Measurements from ENCODE around the gene LSP1. TPM values are rescaled to one million over a fixed set of nuclear protein-coding genes. Genes with fewer than 3 reads are reported as not detected.

LSP1 gene
- total and polyA plus RNA-seq, 2 of the 4 experiments (the other 2 are of a cell fraction), result not detected

DNA sequence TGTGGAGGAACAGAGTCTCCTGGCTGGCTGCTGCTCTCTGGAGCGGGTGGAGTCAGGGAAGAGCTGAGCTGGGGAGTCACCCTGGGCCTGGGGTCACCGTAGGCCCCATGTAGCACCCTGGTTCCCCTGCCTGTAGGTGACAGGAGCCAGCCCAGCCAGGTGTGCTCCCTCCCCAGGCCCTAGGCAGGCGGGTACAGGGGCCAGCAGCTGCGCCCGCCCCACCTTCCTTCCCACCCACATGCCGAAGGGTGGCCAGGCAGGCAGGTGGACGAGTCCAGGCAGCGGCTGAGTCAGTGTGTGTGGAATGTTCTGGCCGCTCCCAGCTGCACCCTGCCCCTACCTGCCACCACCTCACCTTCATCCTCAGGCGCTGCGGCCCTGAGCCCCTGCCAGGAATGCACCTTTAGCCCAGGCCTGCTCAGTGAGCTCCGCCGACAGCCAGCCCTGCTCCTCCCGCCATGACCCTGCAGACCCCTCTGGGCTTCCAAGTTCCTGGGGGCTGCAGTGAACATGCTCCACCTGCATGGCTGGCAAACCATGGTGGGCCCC, 18.7 kb upstream of the LSP1 start:
- TF ChIP-seq, protein P1, sequence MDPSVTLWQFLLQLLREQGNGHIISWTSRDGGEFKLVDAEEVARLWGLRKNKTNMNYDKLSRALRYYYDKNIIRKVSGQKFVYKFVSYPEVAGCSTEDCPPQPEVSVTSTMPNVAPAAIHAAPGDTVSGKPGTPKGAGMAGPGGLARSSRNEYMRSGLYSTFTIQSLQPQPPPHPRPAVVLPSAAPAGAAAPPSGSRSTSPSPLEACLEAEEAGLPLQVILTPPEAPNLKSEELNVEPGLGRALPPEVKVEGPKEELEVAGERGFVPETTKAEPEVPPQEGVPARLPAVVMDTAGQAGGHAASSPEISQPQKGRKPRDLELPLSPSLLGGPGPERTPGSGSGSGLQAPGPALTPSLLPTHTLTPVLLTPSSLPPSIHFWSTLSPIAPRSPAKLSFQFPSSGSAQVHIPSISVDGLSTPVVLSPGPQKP (IDR thresholded peaks at IDR 0.05; ENCODE audit: borderline replicate concordance, low read depth, low read length), result no peak
- no peak for TF ChIP-seq FOS (IDR thresholded peaks at IDR 0.05; ENCODE audit: low read depth, low read length)
- no peak for TF ChIP-seq MAFK (IDR thresholded peaks at IDR 0.05; ENCODE audit: low read depth, low read length)
- no peak for TF ChIP-seq MAZ (IDR thresholded peaks at IDR 0.05; ENCODE audit: borderline replicate concordance, low read depth, low read length)
- no peak for TF ChIP-seq RAD21 (IDR thresholded peaks at IDR 0.05; ENCODE audit: low read length)
- no peak for TF ChIP-seq POLR2A (IDR thresholded peaks at IDR 0.05; ENCODE audit: low read depth, low read length)
- no peak for TF ChIP-seq BHLHE40 (IDR thresholded peaks at IDR 0.05; ENCODE audit: low read depth, low read length)
- no peak for TF ChIP-seq RFX5 (IDR thresholded peaks at IDR 0.05; ENCODE audit: low read depth, low read length)
- TF ChIP-seq NFE2L2 (IDR thresholded peaks at IDR 0.05; ENCODE audit: low read depth, low read length), result no peak
- no peak overlapping the region for H4K5ac ChIP-seq (ENCODE audit: low read depth, low read length)
- H3K27ac ChIP-seq (ENCODE audit: insufficient read depth, low read length), result no peak overlapping the region
- no peak overlapping the region for H3K4me2 ChIP-seq (ENCODE audit: low read depth, low read length)
- no peak overlapping the region for H3K4ac ChIP-seq (ENCODE audit: low read depth, low read length)
- H3K56ac ChIP-seq (ENCODE audit: extremely low read depth, insufficient read depth, low read length), result no peak overlapping the region
- H4K91ac ChIP-seq (ENCODE audit: insufficient read depth, low read depth, low read length), result no peak overlapping the region
- POLR2A ChIA-PET (ENCODE audit: unreplicated experiment), result no interaction called here
- intact Hi-C loops (cut with micrococcal nuclease) (no loop called here), dilution Hi-C loops (cut with HindIII; ENCODE audit: low sequenced_read_pairs, unreplicated experiment) (no loop called here), in situ Hi-C loops (cut with MboI; ENCODE audit: low sequenced_read_pairs) (no loop called here)
- no peak overlapping the region for H2BK120ac ChIP-seq (ENCODE audit: low read depth, low read length)
- H3K23ac ChIP-seq (ENCODE audit: low read depth, low read length), result no peak overlapping the region
- H3K27me3 ChIP-seq (ENCODE audit: control insufficient read depth, insufficient read depth, low read length), result peaks cover 16% of the 10 kb centered on the region; the same call in 1 of the 2 replicates
- CTCF ChIA-PET, result interaction anchor here (2.1 to 3.9 kb wide), 2 partner anchors 140 to 317 kb away, joined by 10 to 54 read pairs; no protein-coding TSS in a partner anchor
- H2AK9ac ChIP-seq (replicated peaks; ENCODE audit: low read depth, low read length, poor library complexity), result no peak overlapping the region
- no TSS peak for BruUV-seq (replicated peaks)
- H3K14ac ChIP-seq (replicated peaks; ENCODE audit: low read depth, low read length), result no peak overlapping the region
- no peak for DNase-seq
- no peaks in the 10 kb centered on the region for H3K79me1 ChIP-seq (ENCODE audit: low read depth in 1 of 2, low read length in 2 of 2)
- H3K36me3 ChIP-seq (ENCODE audit: control insufficient read depth, insufficient read depth, low read length), result no peaks in the 10 kb centered on the region
- no peak overlapping the region for H4K8ac ChIP-seq (ENCODE audit: low read depth in 2 of 2, low read length in 2 of 2)
- H3K9ac ChIP-seq (ENCODE audit: low read depth, low read length), result no peak overlapping the region
- no peak for ATAC-seq (ENCODE audit: low read depth)
- no peak overlapping the region for H2AK5ac ChIP-seq (ENCODE audit: low read depth, low read length)
- WGBS, 2 experiments (ENCODE audit: extremely low coverage in 2 of 2, insufficient read length in 1 of 2), result 93% methylated on average over 3 of the region's 14 CpGs; no CpG with 5 or more reads in 1 of the 2 experiments
- no peak overlapping the region for H3K4me3 ChIP-seq (ENCODE audit: insufficient read depth, low read depth, low read length)
- no peaks in the 10 kb centered on the region for H4K20me1 ChIP-seq (ENCODE audit: insufficient read depth, low read length)
- H2BK15ac ChIP-seq (ENCODE audit: low read depth, low read length), result no peak overlapping the region
- H3K18ac ChIP-seq (ENCODE audit: low read depth, low read length), result no peak overlapping the region
- H2BK5ac ChIP-seq (ENCODE audit: low read depth, low read length, poor library complexity, severe bottlenecking), result no peak overlapping the region
- H3K9me1 ChIP-seq (ENCODE audit: insufficient read depth, low read length), result no peaks in the 10 kb centered on the region
- no peaks in the 10 kb centered on the region for H3K9me3 ChIP-seq (ENCODE audit: control insufficient read depth, insufficient read depth, low read length)
- no peak overlapping the region for H2BK20ac ChIP-seq (ENCODE audit: low read depth, low read length)
- peaks cover 2% of the 10 kb centered on the region; the same call in 1 of the 2 replicates for H3K4me1 ChIP-seq (ENCODE audit: control insufficient read depth, insufficient read depth, low read length)
- no peak overlapping the region for H2AFZ ChIP-seq (replicated peaks; ENCODE audit: low read length, poor library complexity)
